SU-DHL-6 (cell line): ENCODE measurements around the gene IL1RL2.

ENCODE experiments used
- H2AFZ ChIP-seq: fragments of 200-600 bp; sonication (generic); 2 replicates; pipeline ENCODE4 v1.6.1; 2014; ENCODE audit warnings: low read depth, mild to moderate bottlenecking, moderate library complexity, mixed read lengths, antibody characterized with exemption, low read length; ENCODE audit not compliant: severe bottlenecking
- H3F3A ChIP-seq: fragments of 200-600 bp; shearing (Covaris generic); 2 replicates; pipeline ENCODE4 v1.6.0; 2016; ENCODE audit warnings: antibody characterized with exemption, mild to moderate bottlenecking; ENCODE audit not compliant: insufficient read depth
- H3K27ac ChIP-seq: fragments of 200-600 bp; sonication (generic); 2 replicates; pipeline ENCODE4 v1.5.1; 2016; ENCODE audit warnings: low read depth, mild to moderate bottlenecking, low read length, moderate library complexity, mixed read lengths
- H3K27me3 ChIP-seq: fragments of 200-600 bp; sonication (generic), shearing (Covaris generic); 2 replicates; pipeline ENCODE4 v1.6.0; 2014; ENCODE audit warnings: mild to moderate bottlenecking, low read length
- H3K36me3 ChIP-seq: fragments of 200-600 bp; sonication (generic); 2 replicates; pipeline ENCODE4 v1.6.1; 2014; ENCODE audit warnings: mild to moderate bottlenecking, low read length, mixed read lengths
- H3K4me2 ChIP-seq: fragments of 300-600, 200-600 bp; shearing (Covaris generic), sonication (generic); 2 replicates; pipeline ENCODE4 v1.6.0; 2014; ENCODE audit warnings: low read length, low read depth, mild to moderate bottlenecking; ENCODE audit not compliant: poor library complexity, severe bottlenecking
- H3K4me3 ChIP-seq: fragments of 200-600 bp; sonication (generic); 2 replicates; pipeline ENCODE4 v1.5.1; 2014; ENCODE audit warnings: antibody characterized with exemption, low read length, mild to moderate bottlenecking, mixed read lengths; ENCODE audit not compliant: insufficient read depth, poor library complexity, severe bottlenecking
- H3K79me2 ChIP-seq: fragments of 200-600 bp; sonication (generic); 2 replicates; pipeline ENCODE4 v1.6.1; 2014; ENCODE audit warnings: mild to moderate bottlenecking, low read length, moderate library complexity; ENCODE audit not compliant: insufficient read depth
- H3K9ac ChIP-seq: fragments of 200-600 bp; sonication (generic); 2 replicates; pipeline ENCODE4 v1.7.0; 2014; ENCODE audit warnings: mild to moderate bottlenecking, low read length
- H3K9me2 ChIP-seq: fragments of 200-600 bp; sonication (generic); replicated peaks from 2 replicates; pipeline ENCODE4 v1.6.1; 2014; ENCODE audit warnings: low read length; ENCODE audit not compliant: insufficient read depth
- H3K9me3 ChIP-seq: fragments of 200-600 bp; sonication (generic); 2 replicates; pipeline ENCODE4 v1.6.1; 2014; ENCODE audit warnings: low read length, mixed read lengths; ENCODE audit not compliant: insufficient read depth
- H4K20me1 ChIP-seq: fragments of 200-600 bp; sonication (generic); 2 replicates; pipeline ENCODE4 v1.6.1; 2014; ENCODE audit warnings: low read depth, mild to moderate bottlenecking, antibody characterized with exemption, low read length, moderate library complexity, mixed read lengths
- EZH2phosphoT487 ChIP-seq: fragments of 200-600 bp; sonication (generic), shearing (Covaris generic); conservative IDR thresholded peaks from 2 replicates; pipeline ENCODE4 v1.6.1; 2018; ENCODE audit warnings: mild to moderate bottlenecking, antibody characterized with exemption, low read length, moderate library complexity, mixed read lengths
- TF ChIP-seq, protein P1 (sequence below): fragments of 200-600 bp; sonication (generic); IDR thresholded peaks from one replicate; pipeline ENCODE4 v1.5.1; 2017; ENCODE audit warnings: antibody characterized with exemption, mild to moderate bottlenecking, low read length, moderate library complexity; ENCODE audit not compliant: insufficient read depth, poor library complexity, severe bottlenecking

The IL1RL2 gene

DNA sequence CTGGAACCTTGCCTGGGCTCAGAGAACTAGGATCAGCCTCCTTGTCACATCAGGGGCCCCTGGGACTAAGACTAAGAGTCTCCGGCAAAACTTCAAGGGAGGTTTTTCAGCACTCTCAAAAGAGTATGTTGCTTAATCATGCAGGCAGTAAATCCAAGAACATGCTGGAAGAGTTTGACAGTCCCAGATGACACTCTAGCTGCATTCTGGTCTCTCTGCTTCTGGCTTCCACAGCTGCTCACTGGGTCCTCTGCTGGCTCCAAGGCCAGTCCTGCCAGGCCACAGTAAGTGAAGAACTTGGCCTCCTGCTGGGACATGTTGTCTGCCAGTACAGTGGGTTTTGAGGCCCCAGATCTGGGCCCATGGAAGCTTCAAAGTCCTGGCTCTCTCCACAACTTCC, 79.4 kb downstream of the IL1RL2 start:
- no peak overlapping the region for H2AFZ ChIP-seq
- H3K79me2 ChIP-seq = no peaks in the 10 kb centered on the region
- no peaks in the 10 kb centered on the region for H4K20me1 ChIP-seq
- no peak overlapping the region for H3K27ac ChIP-seq
- no peaks in the 10 kb centered on the region for H3K27me3 ChIP-seq
- H3F3A ChIP-seq = no peaks in the 10 kb centered on the region
- H3K4me2 ChIP-seq = no peak overlapping the region
- TF ChIP-seq, protein P1, sequence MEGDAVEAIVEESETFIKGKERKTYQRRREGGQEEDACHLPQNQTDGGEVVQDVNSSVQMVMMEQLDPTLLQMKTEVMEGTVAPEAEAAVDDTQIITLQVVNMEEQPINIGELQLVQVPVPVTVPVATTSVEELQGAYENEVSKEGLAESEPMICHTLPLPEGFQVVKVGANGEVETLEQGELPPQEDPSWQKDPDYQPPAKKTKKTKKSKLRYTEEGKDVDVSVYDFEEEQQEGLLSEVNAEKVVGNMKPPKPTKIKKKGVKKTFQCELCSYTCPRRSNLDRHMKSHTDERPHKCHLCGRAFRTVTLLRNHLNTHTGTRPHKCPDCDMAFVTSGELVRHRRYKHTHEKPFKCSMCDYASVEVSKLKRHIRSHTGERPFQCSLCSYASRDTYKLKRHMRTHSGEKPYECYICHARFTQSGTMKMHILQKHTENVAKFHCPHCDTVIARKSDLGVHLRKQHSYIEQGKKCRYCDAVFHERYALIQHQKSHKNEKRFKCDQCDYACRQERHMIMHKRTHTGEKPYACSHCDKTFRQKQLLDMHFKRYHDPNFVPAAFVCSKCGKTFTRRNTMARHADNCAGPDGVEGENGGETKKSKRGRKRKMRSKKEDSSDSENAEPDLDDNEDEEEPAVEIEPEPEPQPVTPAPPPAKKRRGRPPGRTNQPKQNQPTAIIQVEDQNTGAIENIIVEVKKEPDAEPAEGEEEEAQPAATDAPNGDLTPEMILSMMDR = no peak
- TF ChIP-seq EZH2phosphoT487 = no peak
- H3K9ac ChIP-seq = no peak overlapping the region
- H3K9me3 ChIP-seq = no peaks in the 10 kb centered on the region
- no peaks in the 10 kb centered on the region for H3K9me2 ChIP-seq
- no peak overlapping the region for H3K4me3 ChIP-seq
- H3K36me3 ChIP-seq = no peaks in the 10 kb centered on the region

DNA sequence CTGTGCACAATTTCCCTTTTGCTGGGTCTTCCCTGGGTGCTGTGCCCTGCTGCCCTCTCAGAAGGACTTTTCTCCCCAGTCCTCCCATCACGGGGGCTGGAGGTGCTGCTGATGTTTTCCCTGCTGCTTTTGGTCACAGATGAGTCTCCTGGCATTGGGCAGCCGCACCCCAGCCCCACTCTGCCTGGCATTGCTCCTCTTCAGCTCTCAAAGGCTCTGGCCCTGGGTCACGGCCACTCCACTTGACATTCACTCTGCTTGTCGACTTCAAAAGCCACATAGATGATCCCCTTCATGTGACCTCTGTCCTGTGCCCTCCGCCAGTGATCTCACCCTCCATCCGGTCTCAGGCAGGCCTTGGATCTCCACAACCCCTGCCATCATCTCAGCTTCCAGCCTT, 81.0 kb downstream of the IL1RL2 start:
- Histone ChIP-seq H3K9me2 (no peaks in the 10 kb centered on the region), H3K27me3 (no peaks in the 10 kb centered on the region), H3K79me2 (no peaks in the 10 kb centered on the region), H3K9me3 (no peaks in the 10 kb centered on the region), H3K9ac (no peak overlapping the region), H3F3A (no peaks in the 10 kb centered on the region), H3K27ac (no peak overlapping the region), H3K4me3 (no peak overlapping the region), H4K20me1 (no peaks in the 10 kb centered on the region), H3K4me2 (no peak overlapping the region), H3K36me3 (no peaks in the 10 kb centered on the region), H2AFZ (no peak overlapping the region)
- TF ChIP-seq, protein P1 = no peak
- TF ChIP-seq EZH2phosphoT487 = no peak

DNA sequence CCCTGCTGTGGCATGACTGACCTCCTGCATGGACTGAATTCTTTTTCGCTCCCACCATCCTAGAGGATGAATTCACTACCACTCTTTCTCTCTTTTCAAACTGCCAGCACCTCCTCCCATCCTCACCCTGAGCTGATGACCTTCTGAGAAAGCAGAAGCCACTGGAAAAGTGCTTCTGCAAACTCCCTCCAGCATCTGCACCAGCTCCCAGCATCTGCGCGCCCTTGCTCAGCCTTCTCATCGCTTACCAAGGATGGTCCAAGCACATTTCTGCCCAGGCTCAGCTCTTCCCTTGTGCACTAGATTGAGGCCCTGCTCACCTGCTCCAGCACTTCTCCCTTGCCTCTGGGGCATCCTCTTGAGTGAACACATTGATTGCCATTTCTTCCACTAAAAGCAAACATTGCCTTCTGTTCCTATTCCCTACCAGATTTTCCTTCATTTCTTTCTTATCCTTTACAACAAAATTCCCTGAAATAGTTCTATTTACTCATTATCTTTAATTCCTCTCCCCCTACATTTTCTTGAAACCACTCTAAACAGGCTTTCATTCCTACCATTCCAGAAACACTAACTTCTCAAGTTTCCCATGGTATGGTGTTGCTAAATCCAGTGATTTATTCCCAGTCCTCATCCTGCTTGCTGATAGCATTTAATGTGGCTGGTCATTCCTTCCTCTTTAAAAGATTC, 81.8 kb downstream of the IL1RL2 start:
- H3F3A ChIP-seq = no peaks in the 10 kb centered on the region
- no peak overlapping the region for H3K4me2 ChIP-seq
- H3K79me2 ChIP-seq = no peaks in the 10 kb centered on the region
- H3K9me3 ChIP-seq = no peaks in the 10 kb centered on the region
- TF ChIP-seq EZH2phosphoT487 = no peak
- TF ChIP-seq, protein P1 = no peak
- H4K20me1 ChIP-seq = no peaks in the 10 kb centered on the region
- no peak overlapping the region for H2AFZ ChIP-seq
- H3K9ac ChIP-seq = no peak overlapping the region
- H3K36me3 ChIP-seq = no peaks in the 10 kb centered on the region
- no peak overlapping the region for H3K4me3 ChIP-seq
- no peaks in the 10 kb centered on the region for H3K27me3 ChIP-seq
- H3K27ac ChIP-seq = no peak overlapping the region
- no peaks in the 10 kb centered on the region for H3K9me2 ChIP-seq
